DMS53 treated with DMSO at 0.1 percent for 48 hours (cell line): Measurements from ENCODE around the gene CAMK1D.
"Not testable (repeated sequence)": the region's sequence is repeated elsewhere in the genome, so short reads cannot be mapped to it uniquely, and the experiment has no call there.

Experiments used
- DNase-seq: peaks from one replicate; lab custom pipeline; 2025; ENCODE audit not compliant: unreplicated experiment; lab: John Stamatoyannopoulos, UW

The CAMK1D gene

GRCh38 chr10:12835709-12836108 is 486.4 kb downstream of the CAMK1D start:
- DNase-seq: no peak

DNA sequence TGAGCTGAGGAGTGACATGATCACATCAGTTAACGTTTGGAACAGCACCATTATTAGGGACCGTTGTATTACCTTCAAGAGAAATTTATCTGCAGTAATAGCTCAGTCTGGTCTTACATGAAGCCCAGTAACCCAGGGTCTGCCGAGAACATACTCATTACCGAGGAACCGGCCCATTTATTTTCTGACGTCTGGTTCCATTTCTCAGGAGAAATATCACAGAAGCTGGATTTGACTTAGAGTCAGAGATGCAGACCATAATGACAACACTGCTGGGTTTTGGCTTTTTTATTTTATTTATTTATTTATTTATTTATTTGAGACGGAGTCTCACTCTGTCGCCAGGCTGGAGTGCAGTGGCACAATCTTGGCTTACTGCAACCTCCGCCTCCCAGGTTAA is 489.0 kb downstream of the CAMK1D start:
- DNase-seq: no peak

- no peak for DNase-seq
Observed at GRCh38 chr10:12838995-12839927, 489.9 kb downstream of the CAMK1D start.

DNA sequence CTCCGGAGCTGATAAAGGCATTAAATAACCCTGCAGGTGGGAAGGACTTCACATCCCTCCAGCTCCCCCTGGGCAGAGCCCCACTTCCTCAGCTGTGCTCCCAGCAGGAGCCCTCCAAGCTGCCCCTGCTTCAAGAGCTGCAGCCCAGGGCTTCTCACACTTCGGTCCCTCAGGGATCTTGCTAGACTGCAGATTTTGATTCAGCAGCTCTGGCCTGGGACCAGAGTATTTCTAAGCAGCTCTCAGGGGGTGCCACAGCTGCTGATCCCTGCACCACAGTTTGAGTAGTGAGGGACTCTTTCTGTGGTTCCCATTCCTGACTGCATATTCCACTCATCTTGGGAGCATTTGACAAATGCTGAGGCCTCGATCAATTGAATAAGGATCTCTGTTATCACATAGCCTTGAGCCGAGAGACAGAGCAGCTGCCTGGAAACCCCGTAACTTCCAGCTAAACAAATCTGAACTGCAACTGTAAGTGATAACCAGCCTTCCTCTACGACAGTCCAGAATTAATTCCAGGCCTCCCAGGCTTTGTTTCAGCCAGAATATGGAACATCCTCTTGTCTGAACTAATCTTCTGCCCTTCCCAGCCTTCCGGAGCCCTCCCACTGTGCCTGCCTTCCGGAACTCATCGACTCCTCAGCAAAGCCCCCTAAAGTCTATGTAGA is 490.7 kb downstream of the CAMK1D start:
- no peak for DNase-seq

DNA sequence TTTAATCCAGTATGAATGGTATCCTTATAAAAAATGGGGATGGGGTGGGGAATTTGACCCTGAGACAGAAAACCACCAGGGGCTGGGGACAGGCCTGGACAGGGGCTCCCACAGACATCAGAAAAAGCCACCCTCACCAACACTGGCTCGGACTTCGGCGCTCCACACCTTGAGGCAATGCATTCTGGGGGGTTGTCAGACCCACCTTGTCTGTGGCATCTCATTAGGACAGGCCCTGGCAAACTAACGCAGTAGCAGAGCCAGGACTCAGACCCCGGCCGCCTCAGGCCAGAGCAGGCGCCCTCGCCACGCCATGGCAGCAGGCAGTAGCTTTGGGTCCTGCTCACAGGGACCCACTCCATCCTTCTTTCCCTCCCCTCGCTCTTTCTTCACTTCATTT is 492.1 kb downstream of the CAMK1D start:
- no peak for DNase-seq

DNA sequence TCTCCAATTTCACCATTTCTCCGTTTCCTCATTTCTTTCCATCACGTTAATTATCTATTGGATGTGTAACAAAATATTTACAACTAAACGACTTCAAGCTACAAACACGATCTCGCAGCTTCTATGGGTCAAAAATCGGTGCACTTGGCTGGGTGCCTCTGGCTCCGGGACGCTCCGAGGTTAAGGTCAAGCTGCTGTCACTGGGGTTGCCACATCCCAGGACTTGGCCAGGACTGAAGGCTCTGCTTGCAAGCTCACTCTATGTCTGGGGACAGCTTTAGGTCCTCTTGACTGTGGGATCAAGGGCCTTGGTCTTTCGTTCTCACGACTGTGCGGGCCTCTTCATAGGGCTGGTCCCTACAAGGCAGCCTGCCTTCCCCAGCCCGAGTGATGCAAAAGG is 492.5 kb downstream of the CAMK1D start:
- no peak for DNase-seq

- DNase-seq: no peak
Observed at GRCh38 chr10:12842310-12842709, 493.0 kb downstream of the CAMK1D start.

- no peak for DNase-seq
Observed at GRCh38 chr10:12843296-12843945, 494.1 kb downstream of the CAMK1D start.

DNA sequence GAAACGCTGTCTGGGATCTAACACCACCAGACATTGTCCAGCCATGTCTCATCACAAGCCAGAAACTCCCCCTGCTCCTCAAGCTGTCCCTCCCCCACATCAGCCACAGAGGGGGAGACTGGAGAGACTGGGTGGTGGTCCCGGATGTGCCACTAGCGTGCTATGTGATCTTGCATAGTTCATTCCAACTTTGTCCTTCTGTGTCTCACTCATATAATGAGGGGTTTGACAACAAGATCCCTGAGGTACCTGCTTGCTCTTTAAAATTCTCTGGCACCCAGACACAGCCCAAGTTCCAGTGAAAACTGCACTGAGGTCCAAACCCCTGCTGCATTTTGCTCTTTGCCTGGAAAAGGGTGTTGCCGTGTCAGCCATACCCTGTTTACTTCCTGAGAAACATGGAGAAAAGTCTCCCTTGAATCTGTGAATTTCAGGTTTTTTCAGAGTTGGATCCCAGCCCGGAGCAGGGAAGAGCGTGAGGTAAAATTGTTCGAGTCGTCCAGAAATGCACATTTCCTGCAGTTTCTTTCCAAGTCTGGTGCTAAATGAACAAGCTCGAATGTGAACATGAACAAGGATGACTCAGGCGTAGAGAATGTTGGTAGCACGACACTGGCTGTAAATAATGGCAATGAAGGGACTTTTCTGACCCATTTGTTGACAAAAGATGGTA is 495.6 kb downstream of the CAMK1D start:
- DNase-seq: peak; percentile 80

DNA sequence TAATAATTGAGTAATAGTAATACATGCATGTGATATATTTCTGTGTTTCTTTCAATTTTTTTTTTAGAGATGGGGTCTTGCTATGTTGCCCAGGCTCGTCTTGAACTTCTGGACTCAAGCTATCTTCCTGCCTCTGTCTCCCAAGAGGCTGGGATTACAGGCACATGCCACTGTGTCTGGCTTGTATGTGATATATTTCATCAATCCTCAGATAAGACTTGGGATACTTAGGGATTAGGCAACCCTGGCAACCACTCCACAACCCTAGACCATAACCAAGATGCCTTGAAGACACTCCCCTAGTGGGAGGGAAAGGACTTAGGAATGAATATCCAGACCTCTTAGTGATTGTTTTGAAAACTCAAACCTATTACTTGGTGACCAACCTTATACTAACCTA is 497.4 kb downstream of the CAMK1D start:
- no peak for DNase-seq

DNA sequence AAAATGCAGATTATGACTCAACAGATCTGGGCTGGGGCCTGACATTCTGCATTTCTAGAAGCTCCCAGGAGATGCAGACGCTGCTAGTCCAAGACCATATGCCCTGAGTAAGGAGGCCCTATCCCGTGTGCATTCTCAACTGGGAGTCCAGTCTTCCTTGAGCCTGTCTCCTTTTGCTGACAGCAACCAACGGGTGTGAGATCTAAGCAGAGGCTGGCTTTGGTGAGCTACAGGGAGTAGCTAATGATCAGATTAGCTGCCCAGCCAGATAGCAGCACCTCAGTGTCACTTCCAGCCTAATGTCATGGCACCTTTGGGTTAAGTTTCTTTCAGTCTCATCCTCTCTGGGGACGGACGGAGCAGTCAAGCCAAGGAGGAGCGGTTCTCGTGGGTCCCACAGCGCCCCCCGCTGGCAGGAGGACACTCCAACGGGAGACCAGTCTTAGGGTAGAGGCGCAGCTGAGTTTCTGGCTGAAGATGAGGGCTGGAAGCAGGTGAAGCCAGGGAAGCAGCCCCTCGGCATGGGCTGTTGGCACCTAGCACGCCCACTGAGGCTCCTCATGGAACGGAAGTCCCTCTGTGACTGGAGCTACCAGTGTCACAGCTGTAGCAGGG is 498.1 kb downstream of the CAMK1D start:
- DNase-seq: no peak

- DNase-seq: no peak
Observed at GRCh38 chr10:12848439-12849173, 499.3 kb downstream of the CAMK1D start.

DNA sequence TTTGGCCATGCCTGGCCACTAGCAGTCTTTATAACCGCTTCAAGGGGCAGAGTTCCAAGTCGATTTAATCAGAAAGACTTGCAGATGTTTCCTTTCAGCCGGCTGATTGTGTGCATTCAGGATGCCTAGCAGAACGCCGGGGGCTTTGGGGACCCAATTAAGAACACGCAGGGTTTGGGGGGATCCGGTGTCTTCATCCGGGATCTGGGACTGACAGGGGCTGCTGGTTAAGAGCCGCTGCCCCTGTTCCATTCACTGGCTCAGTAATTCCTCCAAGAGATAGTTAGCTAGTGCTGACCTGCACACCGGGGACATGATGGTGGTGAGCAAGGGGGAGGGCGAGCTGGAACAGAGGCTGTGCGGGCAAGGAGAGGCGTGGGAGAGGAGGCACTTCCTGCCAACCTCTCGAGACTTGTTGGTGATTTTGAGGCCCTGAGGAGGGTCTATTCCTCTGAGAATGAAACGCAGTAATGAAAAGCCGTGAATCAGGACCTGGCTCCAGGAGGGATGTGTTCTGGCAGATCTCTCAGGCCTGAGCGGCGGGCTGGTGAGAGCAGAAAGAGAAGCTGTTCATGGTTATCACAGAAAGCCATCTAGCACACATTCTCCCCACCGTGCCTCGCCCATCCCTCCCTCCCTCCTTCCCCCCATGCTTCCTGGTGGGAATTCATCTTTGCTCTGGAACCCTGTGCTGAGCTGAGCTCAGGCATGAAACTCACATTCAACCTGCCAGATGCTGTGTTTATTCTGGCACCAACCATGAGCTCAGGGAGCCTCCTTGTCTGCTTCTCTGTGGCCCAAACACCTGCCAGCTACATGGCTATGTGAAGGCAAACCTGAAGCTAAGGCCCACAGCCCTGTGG is 500.2 kb downstream of the CAMK1D start:
- DNase-seq: peak; percentile 7

GRCh38 chr10:12852687-12853086 is 503.3 kb downstream of the CAMK1D start:
- DNase-seq: no peak

DNA sequence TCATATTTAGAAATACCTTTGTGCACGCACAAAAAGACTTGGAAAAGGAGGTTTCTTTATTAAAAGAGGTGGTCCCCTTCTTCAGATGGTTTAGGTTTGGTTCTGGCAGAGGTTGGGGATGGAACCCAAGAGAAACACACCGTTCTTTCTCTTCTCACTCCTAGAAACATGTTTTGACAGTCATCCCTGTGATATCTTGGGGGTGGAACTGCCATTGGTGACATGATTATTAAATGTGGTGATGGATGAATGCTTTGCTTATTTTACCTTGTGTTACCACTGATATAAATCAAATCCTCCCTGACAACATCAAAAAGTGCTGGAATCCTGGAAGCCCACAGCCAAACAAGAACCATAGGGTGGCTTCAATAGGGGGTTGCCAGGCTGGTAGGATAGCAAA is 505.6 kb downstream of the CAMK1D start:
- no peak for DNase-seq

GRCh38 chr10:12862459-12862858 is 513.1 kb downstream of the CAMK1D start:
- no peak for DNase-seq

DNA sequence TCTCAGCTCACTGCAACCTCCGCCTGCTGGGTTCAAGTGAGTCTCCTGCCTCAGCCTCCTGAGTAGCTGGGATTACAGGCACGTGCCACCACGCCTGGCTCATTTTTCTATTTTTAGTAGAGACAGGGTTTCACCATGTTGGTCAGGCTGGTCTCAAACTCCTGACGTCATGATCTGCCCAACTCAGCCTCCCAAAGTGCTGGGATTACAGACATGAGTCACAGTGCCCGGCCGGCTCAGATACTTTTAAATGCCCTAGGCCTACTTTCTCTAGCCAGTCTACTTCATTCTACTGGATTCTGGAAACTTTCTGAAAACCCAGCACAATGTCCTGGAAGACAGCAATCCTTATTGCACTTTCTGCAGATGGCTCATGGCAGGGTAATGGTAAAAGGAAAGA is 516.2 kb downstream of the CAMK1D start:
- DNase-seq: not testable (repeated sequence)

DNA sequence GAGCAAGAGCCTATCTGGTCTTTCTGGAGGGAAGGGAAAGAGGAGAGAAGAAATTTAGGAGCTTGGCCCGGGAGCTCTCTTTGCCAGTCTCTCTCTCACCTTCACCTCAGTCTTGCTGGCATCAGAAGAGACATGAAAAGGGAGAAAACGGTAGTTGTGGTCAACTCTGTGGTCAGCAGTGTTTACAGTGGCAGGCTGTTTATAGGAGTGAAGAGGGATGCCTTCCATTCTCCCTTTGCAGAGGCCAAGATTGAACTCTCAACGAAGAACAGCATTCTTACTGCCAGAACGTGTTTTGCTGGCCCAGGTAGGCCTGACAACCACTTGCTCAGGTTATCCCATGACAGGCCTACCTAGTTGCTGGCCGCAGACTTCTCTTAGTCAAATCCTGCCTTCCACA is 518.9 kb downstream of the CAMK1D start:
- no peak for DNase-seq

DNA sequence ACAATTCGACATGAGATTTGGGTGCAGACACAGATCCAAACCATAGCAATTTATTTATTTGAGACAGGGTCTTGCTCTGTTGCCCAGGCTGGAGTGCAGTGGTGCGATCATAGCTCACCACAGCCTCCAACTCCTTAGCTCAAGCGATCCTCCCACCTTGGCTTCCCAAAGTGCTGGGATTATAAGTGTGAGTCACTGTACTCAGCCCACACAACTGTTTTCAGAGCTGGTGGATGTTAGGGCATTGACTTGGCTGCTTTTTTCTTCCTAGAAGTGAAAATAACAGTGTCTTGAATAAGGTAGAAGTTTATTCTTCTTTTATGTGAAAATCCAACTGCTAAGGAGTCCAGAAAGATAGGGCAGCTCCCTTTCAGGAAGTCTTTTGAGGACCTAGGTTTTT is 520.1 kb downstream of the CAMK1D start:
- no peak for DNase-seq
